Measurements from ENCODE around the gene PPIP5K2.
"Not testable (repeated sequence)": the region's sequence is repeated elsewhere in the genome, so short reads cannot be mapped to it uniquely, and the experiment has no call there.

PPIP5K2 gene

GRCh38 chr5:103209065-103209464 is 89.0 kb downstream of the PPIP5K2 start:
- no peak for DNase-seq

DNA sequence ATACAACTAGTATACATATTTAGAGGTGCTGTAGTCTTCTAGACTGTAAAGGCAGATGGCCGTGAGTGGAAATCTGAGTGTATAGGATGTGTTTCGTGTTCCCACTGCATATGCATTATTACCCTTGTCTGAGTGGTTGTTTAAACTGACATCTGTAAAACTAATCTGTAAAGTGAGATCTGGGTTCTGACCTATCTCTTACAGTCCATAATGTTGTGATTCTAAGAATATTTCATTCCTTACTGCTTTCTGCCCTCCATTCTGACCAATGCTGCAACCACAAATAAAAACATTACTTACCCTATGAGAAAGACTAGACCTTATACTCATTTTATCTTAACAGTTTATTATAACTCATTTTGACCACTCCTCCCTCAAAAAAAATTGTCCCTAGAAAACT is 90.9 kb downstream of the PPIP5K2 start:
- no peak for DNase-seq

DNA sequence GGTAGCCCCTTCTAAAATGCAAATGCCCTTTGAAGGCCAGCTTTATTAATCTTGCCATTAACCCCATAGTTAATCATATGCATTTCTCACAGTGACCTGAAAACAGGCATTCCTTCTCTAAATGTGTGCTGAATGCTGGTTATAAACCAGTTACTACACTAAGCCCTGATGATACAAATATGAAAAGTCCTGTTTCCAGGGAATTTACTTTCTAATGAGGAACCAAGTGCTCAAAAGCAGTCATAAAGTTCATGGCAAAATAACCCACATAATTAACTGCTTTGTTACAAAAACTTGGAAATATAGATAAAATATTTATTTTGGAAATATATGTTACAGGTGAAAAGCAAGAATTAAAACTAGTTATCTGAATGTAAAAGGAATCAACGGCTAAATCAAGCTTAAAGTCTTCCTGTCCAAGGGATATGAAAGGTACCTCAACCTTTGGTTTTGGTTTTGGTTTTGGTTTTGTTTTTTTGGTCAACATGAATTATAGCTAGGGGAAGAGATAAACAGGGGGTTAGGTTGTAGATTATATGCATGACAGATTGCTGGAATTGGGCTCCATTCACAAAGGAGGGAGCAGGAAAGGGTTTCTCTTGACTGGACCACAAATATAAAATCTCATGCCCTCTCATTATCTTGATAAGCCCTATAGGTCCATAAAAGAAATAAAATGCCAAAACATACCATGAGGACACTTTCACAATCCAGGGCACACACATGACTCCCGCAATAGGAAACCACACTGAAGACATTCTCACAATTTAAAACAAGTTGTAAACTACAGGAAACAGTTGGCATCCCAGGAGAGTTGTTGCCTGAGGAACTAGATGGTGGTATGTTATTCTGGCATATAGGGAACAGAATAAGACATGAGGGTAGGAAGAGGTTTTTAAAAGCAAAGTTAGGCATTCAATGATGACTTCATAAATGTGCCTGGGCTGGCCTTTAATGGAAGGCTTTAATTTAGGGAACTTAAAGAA is 91.8 kb downstream of the PPIP5K2 start:
- no peak for DNase-seq

- no peak for DNase-seq
Observed at GRCh38 chr5:103216137-103216536, 96.0 kb downstream of the PPIP5K2 start.

DNA sequence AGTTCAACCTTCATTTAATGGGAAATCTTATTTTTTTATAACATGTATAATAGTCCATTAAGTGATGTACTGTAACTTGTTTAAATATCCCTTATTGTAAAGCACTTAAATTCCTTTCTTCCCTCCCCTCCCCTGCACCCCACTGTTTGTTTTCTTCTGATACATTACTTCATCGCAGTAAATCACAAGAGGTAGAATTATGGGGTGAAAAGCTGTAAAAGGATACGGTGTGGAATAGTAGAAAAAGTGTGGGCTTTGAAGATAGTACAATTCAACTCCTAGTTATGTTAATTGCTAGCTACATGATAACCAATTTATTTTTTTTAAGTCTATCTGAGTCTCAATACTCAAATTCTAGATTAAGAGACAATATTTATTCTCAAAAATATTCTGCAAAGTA is 96.6 kb downstream of the PPIP5K2 start:
- DNase-seq: no peak

- DNase-seq: no peak
Observed at GRCh38 chr5:103217101-103217500, 97.0 kb downstream of the PPIP5K2 start.

GRCh38 chr5:103218164-103218563 is 98.1 kb downstream of the PPIP5K2 start:
- DNase-seq: no peak

GRCh38 chr5:103219074-103219473 is 99.0 kb downstream of the PPIP5K2 start:
- not testable (repeated sequence) for DNase-seq

DNA sequence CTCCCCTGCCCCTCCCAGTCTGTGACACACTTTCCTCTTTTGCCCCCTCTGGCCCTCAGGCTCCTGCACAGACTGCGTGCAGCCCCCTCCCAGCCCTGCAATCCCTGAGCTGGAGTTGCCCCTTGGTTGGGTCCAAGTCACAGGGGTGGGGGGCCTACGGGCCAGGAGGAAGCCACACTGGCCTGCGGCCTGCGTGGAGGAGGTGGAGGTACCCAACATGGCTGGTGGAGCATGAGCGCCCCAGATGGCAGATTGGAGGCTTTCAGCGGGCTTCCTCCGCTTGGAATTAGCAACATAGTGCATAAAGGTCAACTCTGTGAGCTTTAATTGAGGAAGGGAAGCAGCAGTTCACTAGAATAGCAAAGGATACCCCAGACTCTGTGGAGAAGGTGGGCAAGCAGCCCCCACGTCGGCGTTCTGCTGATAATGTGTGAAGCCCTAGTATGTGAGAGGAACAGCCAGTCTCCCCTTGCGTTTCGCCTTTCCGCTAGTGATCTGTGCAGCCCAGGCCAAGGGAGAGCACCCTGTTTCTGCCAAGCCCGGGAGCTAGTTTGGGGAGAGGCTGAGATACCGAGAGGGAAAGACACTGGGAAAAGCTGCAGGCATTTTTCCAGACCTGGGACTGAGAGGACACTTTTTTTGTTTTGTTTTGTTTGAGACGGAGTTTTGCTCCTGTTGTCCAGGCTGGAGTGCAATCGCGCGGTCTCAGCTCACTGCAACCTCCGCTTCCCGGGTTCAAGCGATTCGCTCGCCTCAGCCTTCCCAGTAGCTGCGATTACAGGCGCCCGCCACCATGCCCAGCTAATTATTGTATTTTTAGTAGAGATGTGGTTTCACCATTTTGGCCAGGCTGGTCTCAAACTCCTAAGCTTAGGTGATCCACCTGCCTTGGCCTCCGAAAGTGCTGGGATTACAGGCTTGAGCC is 103.2 kb downstream of the PPIP5K2 start:
- DNase-seq: no peak

- peak; percentile 56 for DNase-seq
Observed at GRCh38 chr5:103224118-103224893, 104.2 kb downstream of the PPIP5K2 start.

GRCh38 chr5:103224894-103225246 is 104.8 kb downstream of the PPIP5K2 start:
- no peak for DNase-seq

DNA sequence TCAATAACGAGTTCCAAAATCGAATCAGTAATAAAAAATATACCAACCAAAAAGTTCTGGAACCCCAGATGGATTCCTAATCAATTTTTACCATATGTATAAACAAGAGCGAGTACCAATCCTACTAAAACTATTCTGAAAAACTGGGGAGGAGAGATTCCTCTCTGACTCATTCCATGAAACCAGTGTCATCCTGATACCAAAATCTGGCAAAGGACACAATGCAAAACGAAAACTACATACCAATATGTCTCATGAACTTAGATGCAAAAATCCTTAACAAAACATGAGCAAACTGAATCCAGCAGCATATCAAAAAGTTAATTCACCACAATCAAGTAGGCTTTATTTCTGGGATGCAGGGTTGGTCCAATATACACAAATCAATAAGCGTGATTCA is 108.0 kb downstream of the PPIP5K2 start:
- DNase-seq: no peak

- DNase-seq: no peak
Observed at GRCh38 chr5:103228588-103228987, 108.5 kb downstream of the PPIP5K2 start.

DNA sequence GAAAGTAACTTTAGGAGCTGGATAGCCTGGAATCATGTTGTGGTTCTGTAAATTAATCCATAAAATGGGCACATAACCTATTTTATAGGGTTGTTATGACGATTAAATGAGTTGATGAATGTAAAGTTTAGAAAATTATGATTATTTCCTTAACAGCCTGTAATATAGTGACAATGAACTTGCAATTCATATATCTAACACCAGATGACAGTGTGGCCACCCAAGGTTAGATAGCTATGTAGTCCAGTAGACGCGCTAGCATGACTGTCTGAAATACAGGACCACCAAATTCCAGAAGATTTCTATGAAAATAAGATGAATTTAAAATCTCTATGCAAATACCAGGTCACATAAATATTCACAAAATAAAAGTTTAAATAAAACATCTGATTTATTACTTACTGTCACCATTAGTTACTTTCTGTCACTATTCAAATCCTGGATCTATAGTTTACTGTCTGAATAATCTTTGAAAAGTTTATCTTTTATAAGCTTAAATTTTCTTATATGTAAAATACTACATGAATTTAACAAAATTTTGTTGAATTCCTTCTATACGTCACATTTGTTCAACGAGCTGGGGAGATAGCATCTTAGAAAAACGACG is 112.4 kb downstream of the PPIP5K2 start:
- peak; percentile 9 for DNase-seq

DNA sequence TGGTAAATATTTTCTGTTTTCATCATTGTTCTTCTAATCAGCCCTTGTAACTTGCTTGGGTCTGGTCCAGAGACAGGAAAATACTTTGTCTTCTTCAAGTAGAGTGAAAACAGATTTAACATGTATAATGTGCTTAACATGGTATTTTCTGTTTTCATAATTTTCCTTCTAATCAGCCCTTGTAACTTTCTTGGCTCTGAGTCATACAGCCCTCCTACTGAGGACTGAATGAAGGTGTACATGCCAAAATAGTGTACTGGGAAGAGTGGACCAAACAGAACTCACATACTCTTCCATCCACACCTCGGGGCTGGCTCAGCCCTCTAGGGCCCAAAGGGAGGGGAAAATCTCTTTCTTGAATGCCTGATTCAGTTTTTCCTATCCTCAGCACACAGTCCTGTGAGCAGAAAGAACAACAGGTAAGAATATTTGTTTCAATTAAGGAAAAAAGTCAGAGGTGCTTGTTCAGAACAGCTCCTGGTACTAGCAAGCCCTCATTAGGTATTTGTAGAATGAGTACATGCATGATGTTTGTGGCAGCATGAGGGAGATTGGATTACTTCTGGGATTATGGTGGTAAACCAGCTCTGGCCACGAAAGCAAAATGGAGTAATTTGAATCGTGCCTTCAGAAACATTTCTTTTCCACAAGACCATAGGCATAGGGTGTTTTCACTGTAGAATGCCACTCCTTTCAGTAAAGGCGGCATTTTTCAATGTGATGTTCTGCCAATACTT is 114.3 kb downstream of the PPIP5K2 start:
- DNase-seq: no peak

- DNase-seq: no peak
Observed at GRCh38 chr5:103235891-103236290, 115.8 kb downstream of the PPIP5K2 start.

- no peak for DNase-seq
Observed at GRCh38 chr5:103237778-103238177, 117.7 kb downstream of the PPIP5K2 start.

- DNase-seq: no peak
Observed at GRCh38 chr5:103243665-103244064, 123.6 kb downstream of the PPIP5K2 start.

- no peak for DNase-seq
Observed at GRCh38 chr5:103244398-103244797, 124.3 kb downstream of the PPIP5K2 start.

- DNase-seq: no peak
Observed at GRCh38 chr5:103245761-103246160, 125.7 kb downstream of the PPIP5K2 start.

DNA sequence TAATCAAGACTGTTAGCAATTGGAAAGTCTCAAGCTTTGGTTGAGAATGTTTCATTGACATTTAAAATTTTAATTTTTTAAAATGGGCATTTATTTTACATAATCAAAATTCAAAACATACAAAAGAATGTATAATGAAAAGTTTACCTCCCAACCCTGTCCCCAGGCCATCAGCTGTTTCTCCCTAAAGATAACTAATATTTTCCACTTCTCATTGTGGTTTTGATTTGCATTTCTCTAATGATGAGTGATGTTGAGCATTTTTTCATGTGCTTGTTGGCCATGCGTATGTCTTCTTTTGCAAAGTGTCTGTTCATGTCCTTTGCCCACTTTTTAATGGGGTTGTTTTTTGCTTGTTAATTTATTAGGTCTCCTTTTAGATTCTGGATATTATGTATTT is 127.0 kb downstream of the PPIP5K2 start:
- no peak for DNase-seq

DNA sequence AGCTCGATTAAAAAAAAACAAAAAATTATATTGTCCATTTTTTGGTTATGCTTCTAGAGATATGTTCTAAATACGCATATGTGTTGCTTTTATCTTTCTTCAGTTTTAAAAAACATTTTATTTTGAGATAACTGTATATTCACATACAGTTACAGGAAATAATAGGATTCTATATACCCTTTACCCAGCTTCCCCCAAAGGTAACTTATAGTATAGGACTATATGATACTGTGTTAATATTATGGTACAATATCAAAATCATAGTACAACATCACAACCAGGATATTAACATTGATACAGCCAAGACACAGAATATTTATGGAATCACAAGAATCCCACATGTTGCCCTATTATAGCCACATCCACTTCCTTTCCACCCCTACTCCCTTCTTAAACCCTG is 129.0 kb downstream of the PPIP5K2 start:
- DNase-seq: no peak

All from NCI-H1092 treated with DMSO at 0.1 percent for 48 hours (cell line).